Astrocyte of the spinal cord (primary cell): ENCODE results near the gene MID2.

Source experiments
- DNase-seq: peaks from one replicate; pipeline ENCODE4 v3.0.0; 2011; ENCODE audit warnings: low read depth, low spot score
- H3K4me3 ChIP-seq: 2 replicates; pipeline ENCODE4 v1.5.1; 2011; ENCODE audit warnings: low read depth, mild to moderate bottlenecking, low read length, moderate library complexity
- in situ Hi-C: cut with HindIII; loops from 2 replicates; pipeline ENCODE4 v1.10.0; 2017; ENCODE audit warnings: low sequenced_read_pairs
- TF ChIP-seq, protein P1 (sequence below): IDR thresholded peaks from 2 replicates; pipeline ENCODE4 v1.5.1; 2012; ENCODE audit warnings: low read depth, mild to moderate bottlenecking, low read length, inconsistent platforms

MID2 gene

DNA sequence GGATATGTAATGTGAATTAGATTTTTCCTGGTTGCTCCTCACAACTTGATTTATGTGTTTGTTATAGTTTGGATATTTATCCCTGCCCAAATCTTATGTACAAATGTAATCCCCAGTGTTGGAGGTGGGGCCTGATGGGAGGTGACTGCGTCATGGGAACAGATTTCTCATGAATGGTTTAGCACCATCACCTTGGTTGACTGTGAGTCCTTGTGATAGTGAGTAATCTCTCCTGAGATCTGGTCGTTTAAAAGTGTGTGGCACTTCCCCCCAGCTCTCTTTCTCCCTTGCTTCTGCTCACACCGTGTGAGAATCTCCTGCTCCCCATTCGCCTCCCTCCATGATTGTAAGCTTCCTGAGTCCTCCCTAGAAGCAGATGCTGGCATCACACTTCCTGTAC lies 2.2 kb downstream of the MID2 start:
- no peak for DNase-seq
- no peak overlapping the region for H3K4me3 ChIP-seq
- in situ Hi-C loops = no loop called here
- TF ChIP-seq, protein P1, sequence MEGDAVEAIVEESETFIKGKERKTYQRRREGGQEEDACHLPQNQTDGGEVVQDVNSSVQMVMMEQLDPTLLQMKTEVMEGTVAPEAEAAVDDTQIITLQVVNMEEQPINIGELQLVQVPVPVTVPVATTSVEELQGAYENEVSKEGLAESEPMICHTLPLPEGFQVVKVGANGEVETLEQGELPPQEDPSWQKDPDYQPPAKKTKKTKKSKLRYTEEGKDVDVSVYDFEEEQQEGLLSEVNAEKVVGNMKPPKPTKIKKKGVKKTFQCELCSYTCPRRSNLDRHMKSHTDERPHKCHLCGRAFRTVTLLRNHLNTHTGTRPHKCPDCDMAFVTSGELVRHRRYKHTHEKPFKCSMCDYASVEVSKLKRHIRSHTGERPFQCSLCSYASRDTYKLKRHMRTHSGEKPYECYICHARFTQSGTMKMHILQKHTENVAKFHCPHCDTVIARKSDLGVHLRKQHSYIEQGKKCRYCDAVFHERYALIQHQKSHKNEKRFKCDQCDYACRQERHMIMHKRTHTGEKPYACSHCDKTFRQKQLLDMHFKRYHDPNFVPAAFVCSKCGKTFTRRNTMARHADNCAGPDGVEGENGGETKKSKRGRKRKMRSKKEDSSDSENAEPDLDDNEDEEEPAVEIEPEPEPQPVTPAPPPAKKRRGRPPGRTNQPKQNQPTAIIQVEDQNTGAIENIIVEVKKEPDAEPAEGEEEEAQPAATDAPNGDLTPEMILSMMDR = no peak

- in situ Hi-C loops = no loop called here
- TF ChIP-seq, protein P1 = no peak
- DNase-seq = no peak
- H3K4me3 ChIP-seq = no peak overlapping the region
Measured at GRCh38 chrX:107829878-107830277, 4.2 kb downstream of the MID2 start.

- TF ChIP-seq, protein P1 = no peak
- in situ Hi-C loops = no loop called here
- no peak overlapping the region for H3K4me3 ChIP-seq
- no peak for DNase-seq
Measured at GRCh38 chrX:107831071-107831730, 5.5 kb downstream of the MID2 start.

DNA sequence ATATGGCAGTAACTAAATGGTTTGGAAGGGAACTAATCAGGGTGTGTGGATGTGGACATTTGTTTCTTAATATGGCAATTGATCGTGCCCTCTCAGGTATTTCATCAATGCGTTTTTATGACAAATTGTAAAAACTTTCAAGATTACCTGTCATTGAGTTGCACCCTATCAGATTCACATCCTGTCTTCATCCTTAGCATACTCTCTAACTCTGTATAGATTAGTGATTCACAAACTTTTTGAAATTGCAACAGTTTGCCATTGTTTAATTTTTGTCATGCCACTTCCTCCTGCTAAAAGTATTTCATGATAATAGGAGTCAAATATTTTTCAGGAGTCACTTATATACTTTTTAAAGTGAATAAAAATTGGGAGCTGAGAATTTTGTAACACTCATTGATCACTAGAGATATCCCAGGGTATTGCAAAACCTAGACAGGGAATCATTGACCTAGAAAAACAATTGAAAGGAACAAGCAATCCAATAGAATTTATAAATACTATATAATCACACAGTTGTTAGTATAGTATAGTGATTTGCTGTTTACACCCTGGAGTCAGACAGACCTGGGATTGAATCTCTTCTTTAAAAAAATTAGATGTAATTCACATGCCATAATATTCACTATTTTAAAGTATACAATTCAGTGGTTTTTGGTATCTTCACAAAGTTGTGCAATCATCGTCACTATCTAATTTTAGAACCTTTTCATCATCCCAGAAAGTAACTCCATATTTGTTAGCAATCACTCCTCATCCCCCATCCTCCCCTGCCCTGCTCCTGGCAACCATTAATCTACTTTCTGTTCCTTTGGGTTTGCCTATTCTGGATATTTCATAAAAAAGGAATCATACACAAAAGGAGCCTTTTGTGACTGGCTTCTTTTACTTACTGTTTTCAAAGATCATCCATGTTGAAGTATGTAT lies 8.9 kb downstream of the MID2 start:
- DNase-seq = no peak

DNA sequence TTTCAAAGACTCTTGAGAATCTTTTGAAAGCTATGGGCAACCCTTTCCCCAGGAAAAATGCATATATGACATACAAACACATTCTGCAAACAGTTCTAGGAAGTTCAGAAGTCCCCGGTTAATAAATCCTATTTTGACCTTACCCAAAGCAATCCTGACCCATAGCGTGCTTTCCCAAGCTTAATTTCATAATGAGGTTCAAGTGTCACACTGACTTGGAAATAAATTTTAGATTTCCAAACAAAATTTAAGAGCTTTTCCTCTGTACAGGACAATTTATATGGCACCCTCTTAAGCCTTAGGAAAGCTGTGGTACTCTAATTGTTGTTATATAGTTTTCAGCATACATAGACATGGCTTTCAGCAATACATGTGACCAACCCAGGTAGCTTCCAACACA lies 11.3 kb downstream of the MID2 start:
- TF ChIP-seq, protein P1 = no peak
- DNase-seq = no peak
- no peak overlapping the region for H3K4me3 ChIP-seq
- in situ Hi-C loops = no loop called here

More for the DNA sequence above, 8.9 kb downstream of the MID2 start:
- in situ Hi-C loops = no loop called here
- TF ChIP-seq, protein P1 = no peak
- H3K4me3 ChIP-seq = no peak overlapping the region

- TF ChIP-seq, protein P1 = no peak
- no peak overlapping the region for H3K4me3 ChIP-seq
- in situ Hi-C loops = no loop called here
- no peak for DNase-seq
Measured at GRCh38 chrX:107840971-107841370, 15.3 kb downstream of the MID2 start.
